ENCODE data around the gene ST3GAL2.

GRCh38 chr16:70478912-70479341 lies 40.0 kb upstream of the ST3GAL2 start:
- TF ChIP-seq CTCF (IDR thresholded peaks at IDR 0.05; ENCODE audit: low read depth, low read length) (no peak), EZH2phosphoT487 (IDR thresholded peaks at IDR 0.05; ENCODE audit: low read depth) (no peak)
